ENCODE results near the gene CPA3. TPM values are rescaled to one million over a fixed set of nuclear protein-coding genes. Genes with fewer than 3 reads are reported as not detected.

Gene CPA3
- polyA plus RNA-seq, 3 donors: 0.20 to 0.67 (median 0.20) TPM

- DNase-seq (ENCODE audit: extremely low read depth in 1 of 11, low read depth in 9 of 11, low spot score in 4 of 11): no peak
Measured at GRCh38 chr3:148903022-148903442, 37.9 kb downstream of the CPA3 start.

- no peak for DNase-seq (ENCODE audit: extremely low read depth in 1 of 11, low read depth in 9 of 11, low spot score in 4 of 11)
Measured at GRCh38 chr3:148903941-148904340, 38.8 kb downstream of the CPA3 start.

- no peak for DNase-seq (ENCODE audit: extremely low read depth in 1 of 11, low read depth in 9 of 11, low spot score in 4 of 11)
Measured at GRCh38 chr3:148906667-148907066, 41.6 kb downstream of the CPA3 start.

GRCh38 chr3:148911173-148911572, 46.1 kb downstream of the CPA3 start:
- no peak for DNase-seq (ENCODE audit: extremely low read depth in 1 of 11, low read depth in 9 of 11, low spot score in 4 of 11)

GRCh38 chr3:148911592-148911991, 46.5 kb downstream of the CPA3 start:
- no peak for DNase-seq (ENCODE audit: extremely low read depth in 1 of 11, low read depth in 9 of 11, low spot score in 4 of 11)

- no peak for DNase-seq (ENCODE audit: extremely low read depth in 1 of 11, low read depth in 9 of 11, low spot score in 4 of 11)
Measured at GRCh38 chr3:148914936-148915690, 50.0 kb downstream of the CPA3 start.

- no peak for DNase-seq (ENCODE audit: extremely low read depth in 1 of 11, low read depth in 9 of 11, low spot score in 4 of 11)
Measured at GRCh38 chr3:148916132-148916531, 51.0 kb downstream of the CPA3 start.

GRCh38 chr3:148922467-148922866, 57.4 kb downstream of the CPA3 start:
- no peak for DNase-seq (ENCODE audit: extremely low read depth in 1 of 11, low read depth in 9 of 11, low spot score in 4 of 11)

GRCh38 chr3:148923592-148923991, 58.5 kb downstream of the CPA3 start:
- no peak for DNase-seq (ENCODE audit: extremely low read depth in 1 of 11, low read depth in 9 of 11, low spot score in 4 of 11)

GRCh38 chr3:148924562-148924961, 59.5 kb downstream of the CPA3 start:
- DNase-seq (ENCODE audit: extremely low read depth in 1 of 11, low read depth in 9 of 11, low spot score in 4 of 11): no peak

- no peak for DNase-seq (ENCODE audit: extremely low read depth in 1 of 11, low read depth in 9 of 11, low spot score in 4 of 11)
Measured at GRCh38 chr3:148925845-148926244, 60.7 kb downstream of the CPA3 start.

- no peak for DNase-seq (ENCODE audit: extremely low read depth in 1 of 11, low read depth in 9 of 11, low spot score in 4 of 11)
Measured at GRCh38 chr3:148930752-148931151, 65.7 kb downstream of the CPA3 start.

GRCh38 chr3:148931574-148931973, 66.5 kb downstream of the CPA3 start:
- DNase-seq (ENCODE audit: extremely low read depth in 1 of 11, low read depth in 9 of 11, low spot score in 4 of 11): no peak

- no peak for DNase-seq (ENCODE audit: extremely low read depth in 1 of 11, low read depth in 9 of 11, low spot score in 4 of 11)
Measured at GRCh38 chr3:148932972-148933371, 67.9 kb downstream of the CPA3 start.

GRCh38 chr3:148937467-148938255, 72.6 kb downstream of the CPA3 start:
- DNase-seq (ENCODE audit: extremely low read depth in 1 of 11, low read depth in 9 of 11, low spot score in 4 of 11): no peak

GRCh38 chr3:148938306-148938705, 73.2 kb downstream of the CPA3 start:
- no peak for DNase-seq (ENCODE audit: extremely low read depth in 1 of 11, low read depth in 9 of 11, low spot score in 4 of 11)

- DNase-seq (ENCODE audit: extremely low read depth in 1 of 11, low read depth in 9 of 11, low spot score in 4 of 11): no peak
Measured at GRCh38 chr3:148938936-148939335, 73.8 kb downstream of the CPA3 start.

GRCh38 chr3:148940983-148941382, 75.9 kb downstream of the CPA3 start:
- no peak for DNase-seq (ENCODE audit: extremely low read depth in 1 of 11, low read depth in 9 of 11, low spot score in 4 of 11)

GRCh38 chr3:148943506-148944205, 78.6 kb downstream of the CPA3 start:
- DNase-seq (ENCODE audit: extremely low read depth in 1 of 11, low read depth in 9 of 11, low spot score in 4 of 11): peak in 9 of 11 donors; percentile 26 to 66 (median 42)

- DNase-seq (ENCODE audit: extremely low read depth in 1 of 11, low read depth in 9 of 11, low spot score in 4 of 11): no peak
Measured at GRCh38 chr3:148945116-148945515, 80.0 kb downstream of the CPA3 start.

Measured in renal cortex interstitium (tissue), 11 donors.